CD4-positive, alpha-beta T cell treated with Interferon gamma for 1 hour (primary cell): ENCODE measurements around the gene SMARCC1.
"Not testable (repeated sequence)": the region's sequence is repeated elsewhere in the genome, so short reads cannot be mapped to it uniquely, and the experiment has no call there.

ENCODE experiments used
- DNase-seq: peaks from one replicate; pipeline ENCODE4 v3.0.0-alpha.2; 2020

SMARCC1 gene

GRCh38 chr3:47781685-47782445 is at the start of gene SMARCC1:
Gene SMARCC1, minus strand, starts transcription at chr3:47781893. Its CDS starts 96 bp downstream, at chr3:47781797.
- peak; percentile 96 for DNase-seq

DNA sequence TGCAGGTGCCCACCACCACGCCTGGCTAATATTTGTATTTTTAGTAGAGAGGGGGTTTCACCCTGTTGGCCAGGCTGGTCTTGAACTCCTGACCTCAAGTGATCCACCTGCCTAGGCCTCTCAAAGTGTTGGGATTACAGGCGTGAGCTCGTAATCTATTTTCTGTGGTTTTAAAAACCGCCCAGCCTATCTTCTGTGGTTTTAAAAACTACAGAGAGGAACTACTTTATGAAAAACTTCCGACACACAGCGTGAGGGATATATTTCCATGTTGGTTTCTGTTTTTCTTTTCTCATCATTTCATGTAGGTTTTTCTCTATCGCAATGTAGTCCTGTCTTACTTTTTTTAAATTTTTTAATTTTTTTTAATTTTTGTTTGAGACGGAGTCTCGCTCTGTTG is 47.8 kb upstream of the SMARCC1 start:
- not testable (repeated sequence) for DNase-seq

DNA sequence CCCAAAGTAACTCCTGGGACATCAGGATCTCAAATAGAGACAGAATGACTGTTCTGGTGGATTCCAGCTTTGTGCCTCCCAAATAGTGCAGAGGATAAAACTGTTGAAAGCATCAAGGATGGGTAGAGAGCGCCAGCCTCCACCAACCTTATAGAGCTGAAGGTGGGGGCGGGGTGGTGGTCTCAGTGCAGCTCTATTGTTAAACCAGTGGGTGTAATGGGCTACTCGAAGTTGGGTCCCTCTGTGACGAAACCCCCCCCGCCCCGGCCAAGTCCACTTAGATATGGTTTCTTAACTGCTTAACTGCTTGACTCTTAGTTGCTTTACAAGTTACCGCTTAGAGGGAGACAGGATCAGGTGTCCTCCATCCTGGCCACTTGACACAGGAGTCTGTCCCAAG is 43.9 kb upstream of the SMARCC1 start:
- DNase-seq: no peak

GRCh38 chr3:47824541-47825473 is 43.1 kb upstream of the SMARCC1 start:
- DNase-seq: peak; percentile 78

- DNase-seq: no peak
Measured at GRCh38 chr3:47817609-47818008, 35.9 kb upstream of the SMARCC1 start.

GRCh38 chr3:47813551-47814177 is 32.0 kb upstream of the SMARCC1 start:
- no peak for DNase-seq

- no peak for DNase-seq
Measured at GRCh38 chr3:47804577-47804976, 22.9 kb upstream of the SMARCC1 start.

- DNase-seq: no peak
Measured at GRCh38 chr3:47803480-47804025, 21.9 kb upstream of the SMARCC1 start.

- peak; percentile 83 for DNase-seq
Measured at GRCh38 chr3:47802734-47803479, 21.2 kb upstream of the SMARCC1 start, which contains the start of gene DHX30. Gene DHX30, plus strand, starts transcription at chr3:47803138. Its CDS starts 7,546 bp downstream, at chr3:47810684.

- DNase-seq: no peak
Measured at GRCh38 chr3:47799733-47800132, 18.0 kb upstream of the SMARCC1 start.

- no peak for DNase-seq
Measured at GRCh38 chr3:47794544-47794943, 12.9 kb upstream of the SMARCC1 start.

GRCh38 chr3:47792699-47793098 is 11.0 kb upstream of the SMARCC1 start:
- no peak for DNase-seq

DNA sequence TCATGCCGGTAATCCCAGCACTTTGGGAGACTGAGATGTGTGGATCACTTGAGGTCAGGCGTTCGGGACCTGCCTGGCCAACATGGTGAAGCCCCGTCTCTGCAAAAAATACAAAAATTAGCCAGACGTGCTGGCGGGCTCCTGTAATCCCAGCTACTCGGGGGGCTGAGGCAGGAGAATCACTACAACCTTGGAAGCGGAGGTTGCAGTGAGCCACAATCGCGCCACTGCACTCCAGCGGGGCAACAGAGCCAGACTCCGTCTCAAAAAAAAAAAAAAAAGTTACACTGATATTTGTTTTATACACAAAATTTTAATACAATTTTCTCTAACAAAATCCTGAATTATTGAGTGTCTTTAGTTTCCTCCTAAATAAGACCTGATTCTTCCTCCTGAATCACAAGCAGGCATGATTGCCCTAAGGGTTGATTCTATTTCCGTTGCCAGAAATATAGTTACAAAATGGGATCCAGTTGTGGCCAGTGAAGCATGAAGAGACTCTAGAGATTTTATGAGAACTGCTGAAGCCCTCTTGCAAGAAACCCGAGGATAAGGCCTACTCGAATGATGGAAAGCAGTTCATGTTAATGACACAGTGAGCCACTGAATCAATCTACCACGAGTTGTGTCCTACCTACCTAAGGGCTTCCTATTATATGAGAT is 9.6 kb upstream of the SMARCC1 start:
- DNase-seq: no peak

DNA sequence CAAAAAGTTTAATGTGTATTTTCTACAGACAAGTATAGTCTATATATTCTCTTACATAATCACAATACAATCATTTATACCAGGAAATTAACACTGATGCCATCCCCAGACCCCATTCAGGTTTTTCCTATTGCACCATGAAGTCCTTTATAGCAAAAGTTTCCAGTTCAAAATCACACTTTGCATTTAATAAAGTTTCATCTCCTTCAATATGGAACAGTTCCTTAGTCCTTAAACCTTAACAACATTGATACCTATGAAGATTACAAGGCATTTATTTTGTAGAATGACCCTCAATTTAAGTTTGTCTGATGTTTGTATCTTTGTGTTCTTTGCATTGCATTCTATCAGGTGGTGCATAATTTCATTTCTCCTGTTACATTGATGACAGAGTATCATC is 2.0 kb upstream of the SMARCC1 start:
- no peak for DNase-seq

DNA sequence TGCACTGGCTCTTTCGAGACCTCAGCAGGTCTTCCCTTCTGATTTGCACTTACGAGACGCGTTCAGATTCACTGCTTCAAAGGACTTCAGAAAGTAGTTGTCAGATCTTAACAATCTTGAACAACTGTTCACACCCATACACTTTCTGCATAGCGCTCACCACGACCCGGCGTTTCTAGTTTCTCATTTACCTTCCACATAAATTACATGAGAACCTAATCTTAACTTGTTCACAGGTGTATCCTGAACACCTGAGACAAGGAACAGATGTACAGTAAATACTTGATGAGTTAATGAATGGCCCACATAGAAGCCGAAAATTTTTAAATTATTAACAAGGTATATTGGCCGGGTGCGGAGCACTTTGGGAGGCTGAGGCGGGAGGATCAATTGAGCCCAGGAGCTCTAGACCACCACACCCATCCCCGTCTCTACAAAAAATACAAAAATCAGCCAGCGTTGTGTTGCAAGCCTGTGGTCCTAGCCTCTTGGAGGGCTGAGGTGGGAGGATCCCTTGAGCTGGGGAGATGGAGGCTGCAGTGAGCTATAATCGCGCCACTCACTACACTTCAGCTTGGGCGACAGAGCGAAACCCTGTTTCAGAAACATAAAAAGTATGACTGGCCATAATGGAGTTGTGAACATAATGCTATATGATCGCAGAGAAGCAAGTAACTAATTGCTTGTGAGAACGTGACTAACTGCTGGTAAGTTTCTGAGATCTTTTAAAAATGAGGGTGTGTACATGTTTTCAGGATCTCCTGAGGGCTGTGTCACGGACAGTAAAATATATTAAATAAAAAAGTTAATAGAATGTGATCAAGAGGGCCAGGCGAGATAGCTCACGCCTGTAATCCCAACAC is 984 bp upstream of the SMARCC1 start:
- DNase-seq: no peak

DNA sequence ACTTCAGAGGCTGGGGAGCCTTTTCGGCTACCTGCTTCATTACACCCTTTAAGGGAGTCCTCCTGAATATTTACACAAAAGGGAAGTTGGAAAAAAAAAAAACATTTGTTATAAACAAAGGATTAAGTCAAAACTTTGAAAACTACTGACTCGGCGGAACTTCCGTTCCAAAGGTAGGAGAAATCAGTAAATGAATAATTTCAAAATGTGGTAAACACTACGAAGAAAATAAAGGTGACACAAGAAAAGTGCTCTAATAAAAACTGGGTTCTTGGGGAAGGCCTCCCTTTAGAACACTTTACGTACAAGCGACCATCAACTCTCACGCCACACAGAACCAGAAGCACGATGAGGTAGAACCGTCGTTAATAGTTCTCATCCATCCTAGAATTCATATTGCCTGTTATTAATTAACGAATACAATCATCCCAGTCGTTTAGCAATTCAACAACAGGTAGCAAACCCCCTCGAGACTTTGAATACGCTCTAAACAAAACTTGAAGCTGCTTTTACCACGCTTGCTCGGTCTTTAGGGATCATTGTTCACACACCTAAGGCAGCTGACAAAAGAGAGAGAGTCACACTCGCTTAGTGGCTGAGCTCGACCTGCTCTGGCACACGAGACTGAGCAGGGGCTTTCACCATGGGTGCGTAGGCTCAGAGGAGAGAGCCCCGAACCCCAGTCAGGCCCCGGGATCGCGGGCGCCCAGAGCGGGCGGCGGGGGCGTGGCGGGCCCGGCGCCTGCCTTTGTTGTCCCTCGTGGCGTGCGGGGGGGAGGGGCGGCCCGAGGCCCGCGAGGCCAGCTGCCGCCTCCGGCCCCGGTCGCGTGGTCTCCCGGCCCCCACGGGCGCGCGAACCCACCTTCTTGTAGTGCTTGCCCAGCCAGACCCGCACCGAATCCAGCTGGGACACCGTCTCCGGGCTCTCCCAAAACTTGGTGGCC is 680 bp downstream of the SMARCC1 start:
- peak; percentile 56 for DNase-seq

GRCh38 chr3:47778746-47779145 is 2.9 kb downstream of the SMARCC1 start:
- no peak for DNase-seq

- no peak for DNase-seq
Measured at GRCh38 chr3:47772788-47773187, 8.9 kb downstream of the SMARCC1 start.

DNA sequence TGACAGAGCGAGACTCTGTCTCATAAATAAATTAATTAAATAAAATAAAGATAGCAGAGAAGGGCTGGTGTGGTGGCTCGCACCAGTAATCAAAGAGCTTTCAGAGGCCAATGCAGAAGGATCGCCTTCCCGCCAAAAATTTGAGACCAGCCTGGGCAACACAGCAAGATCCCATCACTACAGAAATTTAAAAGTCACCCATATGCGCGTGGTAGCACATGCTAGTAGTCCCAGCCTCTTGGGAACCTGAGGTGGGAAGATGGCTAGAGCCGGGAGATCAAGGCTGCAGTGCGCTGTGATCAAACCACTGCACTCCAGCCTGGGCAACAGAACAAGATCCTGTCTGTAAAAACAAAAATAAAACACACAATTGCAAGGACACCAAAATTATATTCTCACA is 9.6 kb downstream of the SMARCC1 start:
- DNase-seq: no peak

GRCh38 chr3:47766186-47766585 is 15.5 kb downstream of the SMARCC1 start:
- no peak for DNase-seq
